ENCODE measurements around the gene FBL. TPM values are rescaled to one million over a fixed set of nuclear protein-coding genes. Genes with fewer than 3 reads are reported as not detected.

FBL gene
- total RNA-seq, 1 donor from 2014 or later: 420 TPM

GRCh38 chr19:39830847-39831246 is 15.3 kb downstream of the FBL start:
- intact Hi-C loops (cut with micrococcal nuclease): loop anchor here (5.0 to 10.0 kb wide), 6 partner anchors 111 to 979 kb away; partner anchors contain the start of genes EID2, PAK4 and SUPT5H
- Mint-ChIP-seq H3K4me3 (no peak overlapping the region), H3K4me1 (peaks cover 38% of the 10 kb centered on the region), H3K27me3 (no peaks in the 10 kb centered on the region), H3K27ac (peak overlapping the region; percentile 43), H3K9me3 (no peaks in the 10 kb centered on the region), H3K36me3 (ENCODE audit: low read depth) (peaks cover 65% of the 10 kb centered on the region)
- ATAC-seq (ENCODE audit: low read depth) (no peak), DNase-seq (no peak)
- POLR2A ChIA-PET: no interaction called here
- no peak for TF ChIP-seq CTCF (IDR thresholded peaks at IDR 0.05)
- CTCF ChIA-PET: no interaction called here

- CTCF ChIA-PET: no interaction called here
- intact Hi-C loops (cut with micrococcal nuclease): loop anchor here (5.0 to 10.0 kb wide), 6 partner anchors 112 to 978 kb away; partner anchors contain the start of genes EID2, PAK4 and SUPT5H
- POLR2A ChIA-PET: no interaction called here
- no peak for DNase-seq
- ATAC-seq (ENCODE audit: low read depth): no peak
- no peak for TF ChIP-seq CTCF (IDR thresholded peaks at IDR 0.05)
- Mint-ChIP-seq H3K36me3 (ENCODE audit: low read depth) (peaks cover 64% of the 10 kb centered on the region), H3K4me1 (peaks cover 38% of the 10 kb centered on the region), H3K9me3 (no peaks in the 10 kb centered on the region), H3K27ac (no peak overlapping the region), H3K27me3 (no peaks in the 10 kb centered on the region), H3K4me3 (no peak overlapping the region)
These were observed 15.8 kb downstream of the FBL start for GRCh38 chr19:39830406-39830805.

- H3K9me3 Mint-ChIP-seq: no peaks in the 10 kb centered on the region
- H3K4me3 Mint-ChIP-seq: no peak overlapping the region
- TF ChIP-seq CTCF (IDR thresholded peaks at IDR 0.05): no peak
- no peak for DNase-seq
- CTCF ChIA-PET: no interaction called here
- peaks cover 38% of the 10 kb centered on the region for H3K4me1 Mint-ChIP-seq
- H3K27me3 Mint-ChIP-seq: no peaks in the 10 kb centered on the region
- no peak overlapping the region for H3K27ac Mint-ChIP-seq
- POLR2A ChIA-PET: no interaction called here
- no peak for ATAC-seq (ENCODE audit: low read depth)
- peaks cover 61% of the 10 kb centered on the region for H3K36me3 Mint-ChIP-seq (ENCODE audit: low read depth)
- intact Hi-C loops (cut with micrococcal nuclease): loop anchor here (5.0 to 10.0 kb wide), 6 partner anchors 113 to 977 kb away; partner anchors contain the start of genes EID2, PAK4 and SUPT5H
These were observed 16.4 kb downstream of the FBL start for GRCh38 chr19:39829702-39830275.

- H3K27ac Mint-ChIP-seq: peak overlapping the region; percentile 67
- H3K4me1 Mint-ChIP-seq: peaks cover 31% of the 10 kb centered on the region
- no peaks in the 10 kb centered on the region for H3K27me3 Mint-ChIP-seq
- ATAC-seq (ENCODE audit: low read depth): no peak
- peaks cover 53% of the 10 kb centered on the region for H3K36me3 Mint-ChIP-seq (ENCODE audit: low read depth)
- no peak for DNase-seq
- TF ChIP-seq CTCF (IDR thresholded peaks at IDR 0.05): no peak
- POLR2A ChIA-PET: interaction anchor here (0.7 kb wide), 1 partner anchor 142 kb away, joined by 5 read pairs; the partner anchor contains the start of gene PSMC4
- intact Hi-C loops (cut with micrococcal nuclease): no loop called here
- H3K4me3 Mint-ChIP-seq: peak overlapping the region; percentile 13
- H3K9me3 Mint-ChIP-seq: no peaks in the 10 kb centered on the region
- CTCF ChIA-PET: interaction anchor here (1.2 kb wide), 1 partner anchor 15 kb away, joined by 5 read pairs; no protein-coding TSS in a partner anchor
These were observed 17.5 kb downstream of the FBL start for GRCh38 chr19:39828654-39829032.

- ChIA-PET POLR2A (no interaction called here), CTCF (interaction anchor here (1.2 kb wide), 1 partner anchor 16 kb away, joined by 5 read pairs; no protein-coding TSS in a partner anchor)
- H3K4me1 Mint-ChIP-seq: peaks cover 31% of the 10 kb centered on the region
- peaks cover 53% of the 10 kb centered on the region for H3K36me3 Mint-ChIP-seq (ENCODE audit: low read depth)
- peak overlapping the region; percentile 13 for H3K4me3 Mint-ChIP-seq
- intact Hi-C loops (cut with micrococcal nuclease): no loop called here
- ATAC-seq (ENCODE audit: low read depth) (no peak), DNase-seq (no peak)
- H3K9me3 Mint-ChIP-seq: no peaks in the 10 kb centered on the region
- H3K27ac Mint-ChIP-seq: peak overlapping the region; percentile 67
- TF ChIP-seq CTCF (IDR thresholded peaks at IDR 0.05): no peak
- no peaks in the 10 kb centered on the region for H3K27me3 Mint-ChIP-seq
These were observed 18.0 kb downstream of the FBL start for GRCh38 chr19:39828015-39828653.
